Activated CD8-positive, alpha-beta memory T cell treated with anti-CD3 and anti-CD28 coated beads for 36 hours (primary cell): ENCODE measurements around the gene GRM7. TPM values are rescaled to one million over a fixed set of nuclear protein-coding genes. Genes with fewer than 3 reads are reported as not detected.

ENCODE experiments used
- CTCF ChIA-PET: fragments of 350-600 bp; sonication (Branson Sonifier 250); formaldehyde crosslinking; loops from one replicate; lab custom pipeline; 2021; ENCODE audit warnings: antibody characterized with exemption; lab: Charles Lee
- POLR2A ChIA-PET: fragments of 350-600 bp; sonication (Branson Sonifier 250); formaldehyde crosslinking; loops from one replicate; lab custom pipeline; 2021; ENCODE audit warnings: antibody characterized with exemption; lab: Charles Lee
- total RNA-seq, 2 experiments: library from RNA; stranded (reverse); gene quantifications; one replicate each; pipeline ENCODE4 v1.2.3, GENCODE V29; 2021

The GRM7 gene
- total RNA-seq, 2 experiments from 2014 or later, result not detected

GRCh38 chr3:7207125-7207524 is 346.2 kb downstream of the GRM7 start:
- ChIA-PET CTCF (no interaction called here), POLR2A (no interaction called here)

- POLR2A ChIA-PET, result no interaction called here
- CTCF ChIA-PET, result no interaction called here
These were observed 347.0 kb downstream of the GRM7 start for GRCh38 chr3:7207928-7208327.

GRCh38 chr3:7209098-7209497 is 348.2 kb downstream of the GRM7 start:
- POLR2A ChIA-PET, result no interaction called here
- CTCF ChIA-PET, result no interaction called here

GRCh38 chr3:7211740-7212139 is 350.8 kb downstream of the GRM7 start:
- ChIA-PET POLR2A (no interaction called here), CTCF (no interaction called here)

GRCh38 chr3:7215706-7216105 is 354.8 kb downstream of the GRM7 start:
- ChIA-PET POLR2A (no interaction called here), CTCF (no interaction called here)

- POLR2A ChIA-PET, result no interaction called here
These were observed 365.5 kb downstream of the GRM7 start for GRCh38 chr3:7226393-7226792.

GRCh38 chr3:7238565-7239295 is 377.8 kb downstream of the GRM7 start:
- CTCF ChIA-PET, result no interaction called here
- POLR2A ChIA-PET, result no interaction called here

More at GRCh38 chr3:7226393-7226792, 365.5 kb downstream of the GRM7 start:
- CTCF ChIA-PET, result no interaction called here

GRCh38 chr3:7241584-7242302 is 380.8 kb downstream of the GRM7 start:
- CTCF ChIA-PET, result no interaction called here
- POLR2A ChIA-PET, result no interaction called here

- ChIA-PET CTCF (no interaction called here), POLR2A (no interaction called here)
These were observed 381.4 kb downstream of the GRM7 start for GRCh38 chr3:7242303-7242635.

- CTCF ChIA-PET, result no interaction called here
These were observed 388.7 kb downstream of the GRM7 start for GRCh38 chr3:7249493-7250076.

GRCh38 chr3:7254251-7254650 is 393.3 kb downstream of the GRM7 start:
- POLR2A ChIA-PET, result no interaction called here
- CTCF ChIA-PET, result no interaction called here

More at GRCh38 chr3:7249493-7250076, 388.7 kb downstream of the GRM7 start:
- POLR2A ChIA-PET, result no interaction called here

- ChIA-PET CTCF (no interaction called here), POLR2A (no interaction called here)
These were observed 400.1 kb downstream of the GRM7 start for GRCh38 chr3:7260975-7261374.

- POLR2A ChIA-PET, result no interaction called here
- CTCF ChIA-PET, result no interaction called here
These were observed 402.7 kb downstream of the GRM7 start for GRCh38 chr3:7263347-7264195.

- ChIA-PET POLR2A (no interaction called here), CTCF (no interaction called here)
These were observed 403.2 kb downstream of the GRM7 start for GRCh38 chr3:7264196-7264526.

- POLR2A ChIA-PET, result no interaction called here
These were observed 404.8 kb downstream of the GRM7 start for GRCh38 chr3:7265736-7266135.

GRCh38 chr3:7266551-7266950 is 405.6 kb downstream of the GRM7 start:
- POLR2A ChIA-PET, result no interaction called here
- CTCF ChIA-PET, result no interaction called here

More at GRCh38 chr3:7265736-7266135, 404.8 kb downstream of the GRM7 start:
- CTCF ChIA-PET, result no interaction called here

GRCh38 chr3:7270731-7271130 is 409.8 kb downstream of the GRM7 start:
- ChIA-PET POLR2A (no interaction called here), CTCF (no interaction called here)

- ChIA-PET POLR2A (no interaction called here), CTCF (no interaction called here)
These were observed 410.7 kb downstream of the GRM7 start for GRCh38 chr3:7271631-7272030.

GRCh38 chr3:7272203-7272602 is 411.3 kb downstream of the GRM7 start:
- ChIA-PET CTCF (no interaction called here), POLR2A (no interaction called here)

GRCh38 chr3:7275396-7275795 is 414.5 kb downstream of the GRM7 start:
- ChIA-PET CTCF (interaction anchor here (0.7 kb wide), 1 partner anchor 543 kb away, joined by 3 read pairs; no protein-coding TSS in a partner anchor), POLR2A (no interaction called here)
